Measurements from ENCODE around the gene ASPSCR1.

Gene ASPSCR1

GRCh38 chr17:82046903-82047302 is 69.5 kb downstream of the ASPSCR1 start:
- Histone ChIP-seq H3K4me1 (ENCODE audit: control insufficient read depth, insufficient read depth, low read depth, low read length) (peaks cover 22% of the 10 kb centered on the region), H2BK5ac (ENCODE audit: low read depth, low read length, poor library complexity, severe bottlenecking) (no peak overlapping the region), H2BK12ac (ENCODE audit: low read length in 2 of 2) (no peak overlapping the region), H2AK5ac (ENCODE audit: low read length, severe bottlenecking) (no peak overlapping the region), H3K27me3 (ENCODE audit: control insufficient read depth in 1 of 2, insufficient read depth in 1 of 2, low read length in 2 of 2) (no peaks in the 10 kb centered on the region), H3K9me3 (ENCODE audit: control insufficient read depth, low read length) (no peaks in the 10 kb centered on the region), H4K8ac (ENCODE audit: low read length) (no peak overlapping the region), H3K79me1 (replicated peaks; ENCODE audit: low read length, poor library complexity, severe bottlenecking) (peaks cover 20% of the 10 kb centered on the region), H2BK15ac (ENCODE audit: low read depth, poor library complexity, severe bottlenecking) (no peak overlapping the region), H3K18ac (ENCODE audit: low read depth in 1 of 2, low read length in 2 of 2) (no peak overlapping the region), H3K36me3 (ENCODE audit: control insufficient read depth in 1 of 2, insufficient read depth in 2 of 2, low read depth in 1 of 2, low read length in 2 of 2) (peaks cover 36 to 50% of the 10 kb centered on the region in 2 experiments), H3K4me2 (ENCODE audit: low read length, poor library complexity, severe bottlenecking) (no peak overlapping the region), H4K91ac (ENCODE audit: low read length) (no peak overlapping the region), H2AFZ (ENCODE audit: low read depth, low read length) (no peak overlapping the region), H3K4ac (ENCODE audit: low read depth in 1 of 2, low read length in 2 of 2) (no peak overlapping the region), H2BK120ac (ENCODE audit: low read depth, low read length) (no peak overlapping the region), H3K4me3 (ENCODE audit: insufficient read depth in 1 of 2, low read depth in 1 of 2, low read length in 2 of 2) (no peak overlapping the region), H3K14ac (ENCODE audit: low read length in 2 of 2) (no peak overlapping the region), H3K27ac (ENCODE audit: low read length, poor library complexity, severe bottlenecking) (no peak overlapping the region), H3K9ac (ENCODE audit: low read length) (no peak overlapping the region), H3K23ac (ENCODE audit: low read length in 2 of 2) (no peak overlapping the region)
- no peak for DNase-seq
- WGBS: 98% methylated on average over 21 of the region's 21 CpGs

GRCh38 chr17:82047379-82047778 is 70.0 kb downstream of the ASPSCR1 start:
- no peak for DNase-seq
- H3K4me3 ChIP-seq (ENCODE audit: insufficient read depth in 1 of 2, low read depth in 1 of 2, low read length in 2 of 2): no peak overlapping the region
- H2AK5ac ChIP-seq (ENCODE audit: low read length, severe bottlenecking): no peak overlapping the region
- no peaks in the 10 kb centered on the region for H3K27me3 ChIP-seq (ENCODE audit: control insufficient read depth in 1 of 2, insufficient read depth in 1 of 2, low read length in 2 of 2)
- H3K4ac ChIP-seq (ENCODE audit: low read depth in 1 of 2, low read length in 2 of 2): no peak overlapping the region
- H3K36me3 ChIP-seq (ENCODE audit: control insufficient read depth in 1 of 2, insufficient read depth in 2 of 2, low read depth in 1 of 2, low read length in 2 of 2): peaks cover 36 to 50% of the 10 kb centered on the region in 2 experiments
- H2BK15ac ChIP-seq (ENCODE audit: low read depth, poor library complexity, severe bottlenecking): no peak overlapping the region
- H4K8ac ChIP-seq (ENCODE audit: low read length): no peak overlapping the region
- H3K79me1 ChIP-seq (replicated peaks; ENCODE audit: low read length, poor library complexity, severe bottlenecking): peaks cover 20% of the 10 kb centered on the region
- no peak overlapping the region for H3K9ac ChIP-seq (ENCODE audit: low read length)
- H3K23ac ChIP-seq (ENCODE audit: low read length in 2 of 2): no peak overlapping the region
- peaks cover 21% of the 10 kb centered on the region for H3K4me1 ChIP-seq (ENCODE audit: control insufficient read depth, insufficient read depth, low read depth, low read length)
- no peaks in the 10 kb centered on the region for H3K9me3 ChIP-seq (ENCODE audit: control insufficient read depth, low read length)
- H4K91ac ChIP-seq (ENCODE audit: low read length): peak overlapping the region; percentile 47
- no peak overlapping the region for H2BK12ac ChIP-seq (ENCODE audit: low read length in 2 of 2)
- no peak overlapping the region for H3K27ac ChIP-seq (ENCODE audit: low read length, poor library complexity, severe bottlenecking)
- H3K4me2 ChIP-seq (ENCODE audit: low read length, poor library complexity, severe bottlenecking): no peak overlapping the region
- no peak overlapping the region for H3K18ac ChIP-seq (ENCODE audit: low read depth in 1 of 2, low read length in 2 of 2)
- H2BK5ac ChIP-seq (ENCODE audit: low read depth, low read length, poor library complexity, severe bottlenecking): no peak overlapping the region
- no peak overlapping the region for H2AFZ ChIP-seq (ENCODE audit: low read depth, low read length)
- 94% methylated on average over 24 of the region's 24 CpGs for WGBS
- H2BK120ac ChIP-seq (ENCODE audit: low read depth, low read length): no peak overlapping the region
- peak overlapping the region in 1 of 2 experiments; percentile 14 for H3K14ac ChIP-seq (ENCODE audit: low read length in 2 of 2)

GRCh38 chr17:82047914-82048570 is 70.6 kb downstream of the ASPSCR1 start:
- Histone ChIP-seq H3K27me3 (ENCODE audit: control insufficient read depth in 1 of 2, insufficient read depth in 1 of 2, low read length in 2 of 2) (no peaks in the 10 kb centered on the region), H4K8ac (ENCODE audit: low read length) (no peak overlapping the region), H3K4ac (ENCODE audit: low read depth in 1 of 2, low read length in 2 of 2) (no peak overlapping the region), H4K91ac (ENCODE audit: low read length) (no peak overlapping the region), H2AK5ac (ENCODE audit: low read length, severe bottlenecking) (no peak overlapping the region), H3K18ac (ENCODE audit: low read depth in 1 of 2, low read length in 2 of 2) (no peak overlapping the region), H3K4me3 (ENCODE audit: insufficient read depth in 1 of 2, low read depth in 1 of 2, low read length in 2 of 2) (no peak overlapping the region), H3K36me3 (ENCODE audit: control insufficient read depth in 1 of 2, insufficient read depth in 2 of 2, low read depth in 1 of 2, low read length in 2 of 2) (peaks cover 36 to 51% of the 10 kb centered on the region in 2 experiments), H3K9me3 (ENCODE audit: control insufficient read depth, low read length) (no peaks in the 10 kb centered on the region), H2BK120ac (ENCODE audit: low read depth, low read length) (no peak overlapping the region), H2BK12ac (ENCODE audit: low read length in 2 of 2) (no peak overlapping the region), H3K9ac (ENCODE audit: low read length) (no peak overlapping the region), H3K4me1 (ENCODE audit: control insufficient read depth, insufficient read depth, low read depth, low read length) (peaks cover 25% of the 10 kb centered on the region), H3K4me2 (ENCODE audit: low read length, poor library complexity, severe bottlenecking) (no peak overlapping the region), H2BK15ac (ENCODE audit: low read depth, poor library complexity, severe bottlenecking) (no peak overlapping the region), H3K23ac (ENCODE audit: low read length in 2 of 2) (no peak overlapping the region), H3K79me1 (replicated peaks; ENCODE audit: low read length, poor library complexity, severe bottlenecking) (peaks cover 23% of the 10 kb centered on the region), H3K14ac (ENCODE audit: low read length in 2 of 2) (no peak overlapping the region), H3K27ac (ENCODE audit: low read length, poor library complexity, severe bottlenecking) (no peak overlapping the region), H2BK5ac (ENCODE audit: low read depth, low read length, poor library complexity, severe bottlenecking) (no peak overlapping the region), H2AFZ (ENCODE audit: low read depth, low read length) (no peak overlapping the region)
- no peak for DNase-seq
- 97% methylated on average over 25 of the region's 25 CpGs for WGBS

- Histone ChIP-seq H3K79me1 (replicated peaks; ENCODE audit: low read length, poor library complexity, severe bottlenecking) (peaks cover 29% of the 10 kb centered on the region), H2AK5ac (ENCODE audit: low read length, severe bottlenecking) (no peak overlapping the region), H2BK5ac (ENCODE audit: low read depth, low read length, poor library complexity, severe bottlenecking) (no peak overlapping the region), H3K9me3 (ENCODE audit: control insufficient read depth, low read length) (no peaks in the 10 kb centered on the region), H3K4me3 (ENCODE audit: insufficient read depth in 1 of 2, low read depth in 1 of 2, low read length in 2 of 2) (no peak overlapping the region), H3K27me3 (ENCODE audit: control insufficient read depth in 1 of 2, insufficient read depth in 1 of 2, low read length in 2 of 2) (no peaks in the 10 kb centered on the region), H3K18ac (ENCODE audit: low read depth in 1 of 2, low read length in 2 of 2) (no peak overlapping the region), H4K91ac (ENCODE audit: low read length) (no peak overlapping the region), H3K4me1 (ENCODE audit: control insufficient read depth, insufficient read depth, low read depth, low read length) (peaks cover 30% of the 10 kb centered on the region), H2BK15ac (ENCODE audit: low read depth, poor library complexity, severe bottlenecking) (no peak overlapping the region), H2BK120ac (ENCODE audit: low read depth, low read length) (no peak overlapping the region), H3K4ac (ENCODE audit: low read depth in 1 of 2, low read length in 2 of 2) (no peak overlapping the region), H3K9ac (ENCODE audit: low read length) (no peak overlapping the region), H3K4me2 (ENCODE audit: low read length, poor library complexity, severe bottlenecking) (no peak overlapping the region), H4K8ac (ENCODE audit: low read length) (no peak overlapping the region), H2BK12ac (ENCODE audit: low read length in 2 of 2) (no peak overlapping the region), H3K36me3 (ENCODE audit: control insufficient read depth in 1 of 2, insufficient read depth in 2 of 2, low read depth in 1 of 2, low read length in 2 of 2) (peaks cover 40 to 56% of the 10 kb centered on the region in 2 experiments), H3K14ac (ENCODE audit: low read length in 2 of 2) (no peak overlapping the region), H3K27ac (ENCODE audit: low read length, poor library complexity, severe bottlenecking) (no peak overlapping the region), H2AFZ (ENCODE audit: low read depth, low read length) (no peak overlapping the region), H3K23ac (ENCODE audit: low read length in 2 of 2) (no peak overlapping the region)
- no peak for DNase-seq
- WGBS: 94% methylated on average over 20 of the region's 20 CpGs
Measured at GRCh38 chr17:82048571-82048971, 71.1 kb downstream of the ASPSCR1 start.

Data from mesenchymal stem cell (in vitro differentiated cells and primary cell).